CD4-positive, alpha-beta T cell treated with Interleukin-2 at 100 ng/mL for 4 hours (primary cell): ENCODE measurements around the gene PDZD7.
"Not testable (repeated sequence)": the region's sequence is repeated elsewhere in the genome, so short reads cannot be mapped to it uniquely, and the experiment has no call there.

Experiments
- DNase-seq: peaks from one replicate; pipeline ENCODE4 v3.0.0-alpha.2; 2020; ENCODE audit warnings: low spot score

The PDZD7 gene

GRCh38 chr10:100982916-100983830, 47.8 kb downstream of the PDZD7 start:
- DNase-seq = no peak

- DNase-seq = no peak
Measured at GRCh38 chr10:100981178-100981772, 49.7 kb downstream of the PDZD7 start.

GRCh38 chr10:100980711-100981110, 50.2 kb downstream of the PDZD7 start:
- DNase-seq = no peak

GRCh38 chr10:100980311-100980710, 50.6 kb downstream of the PDZD7 start:
- DNase-seq = no peak

- DNase-seq = no peak
Measured at GRCh38 chr10:100979791-100980272, 51.1 kb downstream of the PDZD7 start.

GRCh38 chr10:100978901-100979195, 52.1 kb downstream of the PDZD7 start:
- no peak for DNase-seq

- DNase-seq = no peak
Measured at GRCh38 chr10:100978121-100978900, 52.6 kb downstream of the PDZD7 start.

- DNase-seq = no peak
Measured at GRCh38 chr10:100977436-100977835, 53.5 kb downstream of the PDZD7 start.

GRCh38 chr10:100976906-100977305, 54.0 kb downstream of the PDZD7 start:
- DNase-seq = no peak

- DNase-seq = not testable (repeated sequence)
Measured at GRCh38 chr10:100975397-100975796, 55.5 kb downstream of the PDZD7 start.

- DNase-seq = no peak
Measured at GRCh38 chr10:100972904-100973535, 57.9 kb downstream of the PDZD7 start.

- DNase-seq = no peak
Measured at GRCh38 chr10:100972115-100972903, 58.6 kb downstream of the PDZD7 start.

- no peak for DNase-seq
Measured at GRCh38 chr10:100970914-100971811, 59.8 kb downstream of the PDZD7 start.

- peak; percentile 17 for DNase-seq
Measured at GRCh38 chr10:100970076-100970913, 60.6 kb downstream of the PDZD7 start.

- DNase-seq = peak; percentile 26
Measured at GRCh38 chr10:100969187-100970075, 61.5 kb downstream of the PDZD7 start, which contains the start of gene SEMA4G. Gene SEMA4G, plus strand, starts transcription at chr10:100969504. Its CDS starts 3,409 bp downstream, at chr10:100972913.

- no peak for DNase-seq
Measured at GRCh38 chr10:100968863-100969186, 62.1 kb downstream of the PDZD7 start.

- DNase-seq = no peak
Measured at GRCh38 chr10:100968062-100968736, 62.7 kb downstream of the PDZD7 start.

GRCh38 chr10:100967332-100967731, 63.6 kb downstream of the PDZD7 start:
- DNase-seq = no peak
